Stimulated activated CD8-positive, alpha-beta memory T cell treated with anti-CD3 and anti-CD28 coated beads, Interleukin-2, amount 100 ng/mL, for 1 hour (primary cell): Measurements from ENCODE around the gene CNTROB.
"Not testable (repeated sequence)": the region's sequence is repeated elsewhere in the genome, so short reads cannot be mapped to it uniquely, and the experiment has no call there.

Source experiments
- DNase-seq, 2 donors: peaks; one replicate each; pipeline ENCODE4 v3.0.0-alpha.2; 2020; ENCODE audit warnings: low read depth in 2 of 2

CNTROB gene

GRCh38 chr17:7940743-7941142 lies 8.7 kb downstream of the CNTROB start:
- DNase-seq: no peak

DNA sequence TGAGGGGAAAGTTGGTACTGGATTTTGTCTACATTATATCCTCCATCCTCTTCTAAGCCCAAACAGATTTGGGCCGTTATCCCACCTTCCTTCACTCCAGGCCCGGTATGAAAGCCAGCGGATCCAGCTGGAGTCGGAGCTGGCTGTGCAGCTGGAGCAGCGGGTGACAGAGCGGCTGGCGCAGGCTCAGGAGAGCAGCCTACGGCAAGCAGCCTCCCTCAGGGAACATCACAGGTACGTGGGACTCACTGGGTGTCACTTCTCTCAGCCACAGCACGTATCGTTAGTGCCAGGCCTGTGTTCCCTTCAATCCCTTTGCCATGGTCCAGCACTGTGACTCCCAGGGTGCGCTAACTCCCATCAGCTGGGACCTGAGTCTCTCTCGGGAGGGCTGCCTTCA lies 11.3 kb downstream of the CNTROB start:
- no peak for DNase-seq

DNA sequence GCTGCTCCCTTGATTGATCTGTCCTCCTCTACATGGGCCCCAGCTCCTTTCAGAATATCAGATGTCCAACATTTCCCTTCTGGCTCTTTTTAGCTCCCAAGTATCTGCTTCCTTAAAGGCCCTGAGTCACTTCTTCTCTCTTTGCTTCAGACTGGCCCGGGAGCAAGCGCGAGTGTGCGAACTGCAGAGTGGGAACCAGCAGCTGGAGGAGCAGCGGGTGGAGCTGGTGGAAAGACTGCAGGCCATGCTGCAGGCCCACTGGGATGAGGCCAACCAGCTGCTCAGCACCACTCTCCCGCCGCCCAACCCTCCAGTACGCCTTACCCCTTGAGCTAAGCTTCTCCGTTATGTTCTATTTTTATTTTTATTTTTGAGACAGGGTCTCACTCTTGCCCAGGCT lies 12.3 kb downstream of the CNTROB start:
- DNase-seq: no peak

- no peak for DNase-seq
Measured at GRCh38 chr17:7945651-7946050, 13.6 kb downstream of the CNTROB start.

GRCh38 chr17:7946441-7946840 lies 14.4 kb downstream of the CNTROB start:
- DNase-seq: no peak

DNA sequence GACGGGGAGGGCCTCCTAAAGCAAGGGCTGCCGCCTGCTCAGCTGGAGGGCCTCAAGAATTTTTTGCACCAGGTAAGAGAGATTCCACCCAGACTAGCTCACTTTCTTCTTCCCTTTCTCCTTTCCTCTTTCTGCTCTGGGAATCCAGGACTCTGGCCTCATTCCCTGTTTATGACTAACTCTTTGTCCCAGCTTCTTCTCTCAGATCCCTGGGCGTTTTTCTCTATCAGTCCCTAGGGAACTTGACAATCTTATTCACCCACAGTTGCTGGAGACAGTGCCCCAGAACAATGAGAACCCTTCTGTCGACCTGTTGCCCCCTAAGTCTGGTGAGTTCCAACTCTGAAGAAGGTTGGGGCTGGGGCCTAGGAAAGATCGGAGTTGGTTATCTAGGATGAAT lies 15.6 kb downstream of the CNTROB start:
- no peak for DNase-seq

DNA sequence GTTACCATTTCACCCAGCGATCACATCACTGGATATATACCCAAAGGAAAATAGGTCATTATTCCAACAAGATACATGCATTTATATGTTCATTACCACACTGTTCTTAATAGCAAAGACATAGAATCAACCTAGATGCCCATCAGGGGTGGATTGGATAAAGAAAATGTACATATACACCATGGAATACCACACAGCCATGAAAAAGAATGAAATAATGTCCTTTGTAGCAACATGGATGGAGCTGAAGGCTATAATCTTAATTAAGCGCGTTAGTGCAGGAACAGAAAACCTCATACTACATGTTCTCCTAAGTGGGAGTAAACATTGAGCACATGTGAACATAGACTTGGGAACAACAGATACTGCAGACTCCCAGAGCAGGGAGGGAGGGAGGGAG lies 18.6 kb downstream of the CNTROB start:
- no peak for DNase-seq

DNA sequence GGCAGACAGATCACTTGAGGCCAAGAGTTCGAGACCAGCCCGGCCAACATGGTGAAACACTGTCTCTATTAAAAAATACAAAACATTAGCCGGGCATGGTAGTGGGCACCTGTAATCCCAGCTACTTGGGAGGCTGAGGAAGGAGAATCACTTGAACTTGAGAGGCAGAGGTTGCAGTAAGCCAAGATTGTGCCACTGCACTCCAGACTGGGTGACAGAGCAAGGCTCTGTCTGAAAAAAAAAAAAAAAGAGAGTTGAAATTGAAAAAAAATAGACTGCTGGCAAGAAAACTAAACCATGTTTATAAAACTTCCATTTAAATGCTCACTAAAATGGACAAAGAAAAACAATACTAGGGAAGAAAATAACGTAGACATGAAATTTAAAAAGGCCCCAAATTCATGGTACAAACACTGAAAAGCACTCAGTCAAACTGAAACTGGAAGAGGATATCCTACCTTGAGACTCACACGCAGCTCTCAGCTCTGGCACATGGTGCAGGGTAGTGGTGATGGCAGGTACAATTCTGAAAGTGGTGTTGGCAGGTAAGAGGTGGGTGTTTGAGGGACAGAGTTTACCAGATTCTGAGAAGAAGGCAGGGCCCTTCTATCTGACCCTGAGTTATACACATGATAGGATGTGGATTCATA lies 19.3 kb downstream of the CNTROB start:
- no peak for DNase-seq

- DNase-seq: not testable (repeated sequence)
Measured at GRCh38 chr17:7953266-7953665, 21.3 kb downstream of the CNTROB start.

DNA sequence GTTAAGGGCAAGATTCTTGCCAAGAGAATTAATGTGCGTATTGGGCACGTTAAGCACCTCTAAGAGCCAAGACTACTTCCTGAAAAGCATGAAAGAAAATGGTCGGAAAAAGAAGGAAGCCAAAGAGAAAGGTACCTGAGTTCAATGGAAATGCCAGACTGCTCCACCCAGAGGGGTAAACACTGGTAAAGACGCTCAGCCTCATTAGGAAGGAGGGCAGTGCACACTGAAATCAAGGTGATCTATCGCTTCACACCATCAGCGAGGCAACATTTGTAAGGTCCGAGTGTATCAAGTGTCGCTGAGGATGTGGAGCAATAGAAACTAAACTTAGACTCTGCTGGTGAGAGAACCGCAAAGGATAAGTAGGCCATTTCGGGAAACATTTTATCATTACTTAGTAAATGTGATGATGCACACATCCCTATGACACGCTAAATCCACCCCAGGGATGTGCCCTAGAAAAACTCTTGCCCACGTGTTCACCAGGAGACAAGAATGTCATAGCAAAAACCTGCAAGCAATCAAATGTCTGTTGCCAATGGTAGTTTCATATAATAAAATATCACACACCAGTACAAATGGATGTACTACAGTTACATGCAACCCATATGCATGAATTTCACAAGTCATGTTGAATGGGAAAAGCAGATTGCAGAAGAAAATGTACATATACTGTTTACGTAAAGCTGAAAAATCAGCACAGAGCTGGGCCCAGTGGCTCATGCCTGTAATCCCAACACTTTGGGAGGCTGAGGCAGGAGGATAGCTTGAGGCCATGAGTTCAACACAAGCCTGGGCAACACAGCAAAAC lies 23.6 kb downstream of the CNTROB start:
- DNase-seq: no peak

- no peak for DNase-seq
Measured at GRCh38 chr17:7956228-7956965, 24.4 kb downstream of the CNTROB start.

DNA sequence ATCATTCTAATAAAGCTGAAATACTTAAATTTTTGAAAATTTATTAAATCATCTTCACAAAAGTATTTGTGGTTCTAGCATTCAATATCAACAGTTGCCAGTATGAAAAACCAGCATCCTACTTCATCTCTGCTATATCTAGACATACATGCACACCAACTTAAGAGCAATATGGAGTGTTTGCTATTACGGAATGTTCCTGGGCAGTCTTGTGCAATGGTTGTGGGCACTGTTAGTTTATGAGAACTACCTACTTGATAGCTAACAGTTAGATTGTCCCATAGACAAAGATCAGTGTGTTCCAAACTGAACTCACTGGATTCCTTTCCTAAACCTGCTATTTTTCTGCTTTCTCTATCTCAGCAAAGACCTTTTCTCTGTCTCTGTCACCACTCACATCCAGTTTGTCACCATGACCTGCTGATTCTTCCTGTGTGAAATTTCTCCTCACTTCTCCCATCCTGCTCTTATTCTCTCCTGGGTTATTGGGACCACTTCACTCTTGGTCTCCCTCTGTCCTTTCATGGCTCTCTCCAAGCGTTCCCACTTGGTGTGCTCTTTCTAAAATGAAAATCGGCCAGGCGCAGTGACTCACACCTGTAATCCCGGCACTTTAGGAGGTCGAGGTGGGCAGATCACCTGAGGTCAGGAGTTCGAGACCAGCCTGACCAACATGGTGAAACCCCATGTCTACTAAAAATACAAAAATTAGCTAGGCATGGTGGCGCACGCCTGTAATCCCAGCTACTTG lies 27.7 kb downstream of the CNTROB start:
- no peak for DNase-seq

DNA sequence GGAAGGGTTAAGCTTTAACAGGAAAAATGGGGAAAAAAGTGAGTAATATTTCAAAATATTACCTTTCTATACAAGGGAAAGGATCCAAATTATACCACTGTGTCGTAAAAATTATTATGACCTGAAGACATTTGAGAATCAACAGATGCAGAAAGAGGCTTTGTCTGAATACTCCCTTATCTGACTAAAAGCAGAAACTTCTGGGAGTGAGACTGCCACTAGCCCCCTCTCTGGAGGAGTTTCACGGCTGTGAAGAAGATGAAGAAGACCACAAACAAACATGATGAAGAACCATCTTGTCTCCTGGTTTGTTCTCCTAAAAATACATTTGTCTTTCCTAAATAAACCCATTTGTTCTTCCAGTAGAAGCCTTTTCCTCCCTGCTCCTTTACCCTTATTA lies 29.4 kb downstream of the CNTROB start:
- no peak for DNase-seq

DNA sequence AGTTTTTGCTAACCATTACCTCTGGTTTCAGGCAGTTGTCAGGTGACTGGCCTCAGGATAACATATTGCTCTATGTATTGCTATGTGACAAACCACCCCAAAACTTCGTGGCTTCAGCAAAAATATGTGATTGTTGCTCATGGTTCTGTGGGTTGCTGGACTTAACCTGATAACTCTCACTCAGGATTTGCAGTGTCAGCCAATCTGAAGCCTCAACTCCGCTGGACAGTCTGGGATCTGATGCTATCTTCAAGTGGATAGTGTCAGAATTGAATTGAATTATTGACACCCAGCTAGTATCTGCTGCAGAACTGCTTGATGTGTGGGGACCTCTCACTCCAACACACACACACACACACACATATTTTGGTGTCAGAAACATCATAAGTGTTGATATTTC lies 35.7 kb downstream of the CNTROB start:
- DNase-seq: no peak

- no peak for DNase-seq
Measured at GRCh38 chr17:7969433-7969832, 37.4 kb downstream of the CNTROB start.

GRCh38 chr17:7971651-7972050 lies 39.6 kb downstream of the CNTROB start:
- DNase-seq: no peak

- DNase-seq: no peak
Measured at GRCh38 chr17:7972131-7972785, 40.3 kb downstream of the CNTROB start.

- no peak for DNase-seq
Measured at GRCh38 chr17:7974638-7975131, 42.7 kb downstream of the CNTROB start.

- no peak for DNase-seq
Measured at GRCh38 chr17:7977039-7977438, 45.0 kb downstream of the CNTROB start.

DNA sequence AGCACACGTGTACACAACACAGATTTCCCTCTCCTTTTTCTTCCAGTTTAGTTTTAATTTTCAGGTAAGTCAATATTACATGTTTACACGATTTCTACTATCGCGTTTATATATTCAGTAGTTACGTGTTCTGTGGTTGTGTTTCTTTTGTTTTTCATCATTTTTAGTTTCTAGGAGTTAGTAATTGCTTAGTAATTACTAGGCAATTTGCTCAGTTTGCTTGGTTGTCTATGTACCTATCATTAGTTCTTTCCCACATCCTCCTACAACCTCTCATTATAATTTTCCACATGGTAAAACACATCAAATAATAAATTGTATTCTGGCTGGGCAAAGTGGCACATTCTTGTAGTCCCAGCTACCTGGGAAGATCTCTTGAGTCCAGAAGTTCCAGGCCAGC lies 45.8 kb downstream of the CNTROB start:
- DNase-seq: no peak

DNA sequence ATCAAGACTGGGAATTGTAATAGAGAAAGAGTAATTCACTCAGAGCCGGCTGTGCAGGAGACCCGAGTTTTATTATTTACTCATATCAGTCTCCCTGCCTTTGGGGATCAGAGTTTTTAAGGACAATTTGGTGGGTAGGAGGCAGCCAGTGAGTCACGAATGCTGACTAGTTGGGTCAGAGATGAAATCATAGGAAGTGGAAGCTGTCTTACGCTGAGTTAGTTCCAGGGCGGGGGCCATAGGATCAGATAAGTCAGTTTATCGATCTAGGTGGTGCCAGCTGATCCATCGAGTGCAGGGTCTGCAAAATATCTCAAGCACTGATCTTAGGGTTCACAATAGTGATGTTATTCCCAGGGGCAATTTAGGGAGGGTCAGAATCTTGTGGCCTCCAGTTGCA lies 50.2 kb downstream of the CNTROB start:
- no peak for DNase-seq
